C4-2B (cell line): ENCODE results near the gene LMOD1.
A peak's percentile ranks its signal among the peaks of the same experiment; 100 is the strongest.

Experiments
- H3K27ac ChIP-seq: fragments of 450-650 bp; 2 replicates; pipeline ENCODE4 v1.5.1; 2017
- ZFX ChIP-seq: fragments of 450-650 bp; IDR thresholded peaks from 2 replicates; pipeline ENCODE4 v1.6.1; 2017
- TF ChIP-seq, protein P1 (sequence below): fragments of 450-650 bp; conservative IDR thresholded peaks from 2 replicates; pipeline ENCODE4 v1.5.1; 2017; ENCODE audit warnings: mild to moderate bottlenecking

LMOD1 gene

DNA sequence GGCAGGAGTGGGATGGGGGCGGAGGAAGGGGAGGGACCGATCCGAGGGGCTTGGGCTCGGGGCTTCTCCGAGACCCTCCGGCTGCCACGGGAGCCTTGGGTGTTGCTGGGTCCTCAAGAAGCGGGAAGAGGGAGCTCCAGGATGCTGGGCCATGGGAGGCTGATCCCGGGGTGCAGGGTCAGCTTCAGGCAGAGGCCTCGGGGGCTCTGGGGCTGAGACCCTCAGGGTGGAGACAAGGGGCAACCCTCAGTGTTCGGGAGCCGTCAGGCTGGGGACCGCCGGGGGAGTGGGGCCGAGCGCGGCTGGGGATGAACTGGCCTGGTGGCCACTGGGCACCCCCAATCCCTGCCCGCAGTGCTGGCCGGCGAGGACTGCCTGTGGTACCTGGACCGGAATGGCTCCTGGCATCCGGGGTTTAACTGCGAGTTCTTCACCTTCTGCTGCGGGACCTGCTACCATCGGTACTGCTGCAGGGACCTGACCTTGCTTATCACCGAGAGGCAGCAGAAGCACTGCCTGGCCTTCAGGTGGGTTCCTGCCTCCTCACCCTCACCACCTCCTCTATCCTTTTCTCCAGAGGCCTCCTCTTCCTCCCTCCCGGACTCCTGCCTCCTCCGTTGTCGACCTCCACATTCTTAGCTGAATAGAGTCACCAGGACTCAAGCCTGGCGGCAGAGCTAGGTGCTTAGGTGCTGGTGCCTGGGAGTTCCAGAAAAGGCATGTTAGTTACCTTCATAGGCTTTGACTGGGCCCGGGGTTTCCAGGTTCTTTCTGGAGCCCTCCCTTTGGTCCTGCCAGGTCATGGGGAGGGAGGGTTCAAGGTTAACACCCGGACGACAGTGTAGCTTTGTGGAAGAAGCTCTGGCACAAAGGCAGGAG lies 57.0 kb downstream of the LMOD1 start:
- TF ChIP-seq ZFX, result no peak
- TF ChIP-seq, protein P1, sequence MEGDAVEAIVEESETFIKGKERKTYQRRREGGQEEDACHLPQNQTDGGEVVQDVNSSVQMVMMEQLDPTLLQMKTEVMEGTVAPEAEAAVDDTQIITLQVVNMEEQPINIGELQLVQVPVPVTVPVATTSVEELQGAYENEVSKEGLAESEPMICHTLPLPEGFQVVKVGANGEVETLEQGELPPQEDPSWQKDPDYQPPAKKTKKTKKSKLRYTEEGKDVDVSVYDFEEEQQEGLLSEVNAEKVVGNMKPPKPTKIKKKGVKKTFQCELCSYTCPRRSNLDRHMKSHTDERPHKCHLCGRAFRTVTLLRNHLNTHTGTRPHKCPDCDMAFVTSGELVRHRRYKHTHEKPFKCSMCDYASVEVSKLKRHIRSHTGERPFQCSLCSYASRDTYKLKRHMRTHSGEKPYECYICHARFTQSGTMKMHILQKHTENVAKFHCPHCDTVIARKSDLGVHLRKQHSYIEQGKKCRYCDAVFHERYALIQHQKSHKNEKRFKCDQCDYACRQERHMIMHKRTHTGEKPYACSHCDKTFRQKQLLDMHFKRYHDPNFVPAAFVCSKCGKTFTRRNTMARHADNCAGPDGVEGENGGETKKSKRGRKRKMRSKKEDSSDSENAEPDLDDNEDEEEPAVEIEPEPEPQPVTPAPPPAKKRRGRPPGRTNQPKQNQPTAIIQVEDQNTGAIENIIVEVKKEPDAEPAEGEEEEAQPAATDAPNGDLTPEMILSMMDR, result no peak
- peak overlapping the region; percentile 64 for H3K27ac ChIP-seq

DNA sequence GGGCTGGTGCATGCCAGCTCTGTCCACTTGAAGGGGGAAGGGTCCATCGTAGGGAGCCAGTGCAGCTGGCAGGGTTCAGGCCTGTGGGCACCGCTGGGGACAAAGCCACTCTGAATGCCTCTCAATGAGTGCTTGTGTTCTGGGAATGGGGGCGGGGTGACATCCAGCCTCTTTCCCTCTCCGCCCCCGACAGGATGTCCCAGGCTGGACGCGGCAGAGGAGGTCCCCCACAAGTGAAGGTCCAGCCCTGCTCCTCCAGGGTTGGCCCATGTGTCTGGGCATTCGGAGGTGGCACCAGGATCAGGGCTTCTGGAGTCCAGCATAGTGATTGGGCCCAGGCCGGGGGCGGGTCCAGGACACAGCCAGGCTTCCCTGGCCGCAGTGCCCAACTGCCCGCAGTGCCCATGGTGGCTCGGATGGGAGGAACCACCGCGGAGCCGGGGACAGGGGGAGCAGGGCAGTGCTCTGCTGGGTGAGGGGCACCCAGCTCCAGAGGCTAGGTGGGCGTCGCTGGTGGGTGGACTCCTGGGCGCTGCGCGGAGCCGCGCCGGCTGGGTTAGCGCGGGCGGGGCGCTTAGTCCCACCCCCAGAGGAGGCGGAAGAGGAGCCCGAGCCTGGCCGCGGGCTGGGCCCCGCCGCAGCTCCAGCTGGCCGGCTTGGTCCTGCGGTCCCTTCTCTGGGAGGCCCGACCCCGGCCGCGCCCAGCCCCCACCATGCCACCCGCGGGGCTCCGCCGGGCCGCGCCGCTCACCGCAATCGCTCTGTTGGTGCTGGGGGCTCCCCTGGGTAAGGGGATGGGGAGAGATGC lies 57.9 kb downstream of the LMOD1 start, which contains the start of gene SHISA4:
Gene SHISA4 (plus strand): TSS at position 617 of the 808 bp plus-strand sequence. CDS start 97 bp downstream, at position 714.
- 0 out of 2 replicates have a peak, but pooled peaks have one; percentile 21 for TF ChIP-seq ZFX
- TF ChIP-seq, protein P1, result no peak
- H3K27ac ChIP-seq, result peak within 1 kb of the TSS; percentile 64

DNA sequence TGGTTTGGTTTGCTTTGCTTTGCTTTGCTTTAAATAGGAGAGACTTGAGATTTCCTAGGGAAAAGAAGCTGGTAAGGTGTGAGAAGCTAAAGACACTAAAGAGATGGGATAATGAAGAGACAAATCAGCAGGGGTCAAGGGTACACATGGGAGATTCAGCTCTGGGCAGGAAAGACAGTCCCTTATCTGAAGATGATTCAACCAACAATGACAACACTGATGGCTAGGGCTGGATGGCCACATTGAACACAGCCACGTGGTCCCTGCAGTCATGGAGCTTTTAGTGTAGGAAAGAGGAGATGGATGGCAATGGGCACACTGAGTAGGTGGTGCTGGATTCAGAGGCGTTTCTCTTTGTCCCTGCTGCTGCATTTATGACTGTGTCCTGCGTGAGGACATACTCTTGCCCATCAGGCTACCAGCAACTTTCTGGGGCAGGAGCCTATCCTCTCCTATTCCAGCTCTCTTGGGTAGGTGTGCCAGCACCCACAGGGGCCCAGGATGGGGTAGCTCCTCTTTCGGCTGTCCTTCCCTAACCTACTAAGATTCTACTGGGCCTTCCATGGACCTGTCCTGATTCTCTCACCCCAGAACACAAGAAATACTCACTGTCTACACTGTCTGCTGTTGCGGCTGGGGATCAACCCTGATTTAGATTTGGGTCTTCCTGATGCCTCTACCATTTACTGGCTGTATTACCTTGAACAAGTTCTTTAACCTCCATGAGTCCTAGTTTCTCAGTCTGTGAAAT lies 59.1 kb downstream of the LMOD1 start:
- TF ChIP-seq, protein P1, result no peak
- TF ChIP-seq ZFX, result no peak
- H3K27ac ChIP-seq, result no peak overlapping the region; the same call in 1 of the 2 replicates

DNA sequence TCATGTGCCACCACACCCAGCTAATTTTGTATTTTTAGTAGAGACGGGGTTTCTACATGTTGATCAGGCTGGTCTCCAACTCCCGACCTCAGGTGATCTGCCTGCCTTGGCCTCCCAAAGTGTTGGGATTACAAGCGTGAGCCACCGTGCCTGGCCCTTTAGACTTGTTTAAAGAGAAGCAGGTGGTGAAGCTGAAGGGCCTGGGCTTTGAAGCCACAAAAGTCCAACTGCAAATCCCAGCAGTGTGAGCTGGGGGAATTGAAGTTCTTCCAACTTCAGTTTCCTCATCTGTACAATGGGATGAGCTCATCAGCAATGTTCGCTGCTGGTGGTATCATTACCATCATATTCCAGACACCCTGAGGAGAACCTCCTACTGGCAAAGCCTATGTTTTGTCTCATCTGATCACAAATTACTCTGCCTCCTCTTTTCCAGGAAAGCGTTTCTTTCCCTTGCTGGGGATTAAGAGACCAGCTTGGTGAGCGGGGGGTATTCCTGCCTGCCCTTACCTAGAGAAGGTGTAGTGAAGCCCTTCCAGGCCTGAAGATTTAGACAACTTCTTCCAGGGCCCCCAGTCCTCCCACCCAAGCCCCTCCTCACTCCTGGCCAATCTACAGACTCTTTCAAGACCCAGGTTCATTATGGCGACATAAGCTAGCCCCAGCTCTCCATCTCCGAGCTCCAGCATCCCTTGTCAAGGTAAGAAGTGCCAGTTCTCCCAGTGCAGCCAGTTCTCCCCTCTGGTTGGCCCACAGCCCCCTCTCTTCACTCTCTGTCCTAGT lies 60.1 kb downstream of the LMOD1 start:
- no peak overlapping the region for H3K27ac ChIP-seq
- no peak for TF ChIP-seq ZFX
- TF ChIP-seq, protein P1, result no peak

DNA sequence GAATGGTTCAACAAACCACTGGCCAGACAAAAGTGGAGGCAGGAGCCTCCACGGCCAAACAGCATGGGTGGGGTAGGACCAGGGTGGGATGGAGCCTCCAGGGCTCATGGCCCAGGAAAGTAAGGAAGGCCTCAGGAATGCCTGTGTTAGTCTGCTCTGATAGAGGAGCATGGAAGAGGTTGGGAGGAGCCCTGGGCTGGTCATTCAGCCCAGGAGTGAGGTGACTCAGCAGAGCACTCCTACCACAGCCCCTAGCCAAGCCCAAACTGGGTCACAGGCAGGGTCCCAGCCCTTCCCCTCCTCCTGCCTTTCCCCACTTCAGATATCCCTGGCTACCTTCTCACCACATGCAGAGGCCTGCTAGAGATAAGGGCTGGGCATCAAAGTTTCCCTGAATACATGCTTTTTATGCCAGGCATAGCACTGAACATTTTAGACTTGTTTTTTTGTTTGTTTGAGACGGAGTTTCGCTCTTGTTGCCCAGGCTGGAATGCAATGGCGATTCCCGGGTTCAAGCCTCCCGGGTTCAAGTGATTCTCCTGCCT lies 60.7 kb downstream of the LMOD1 start:
- no peak overlapping the region for H3K27ac ChIP-seq
- TF ChIP-seq, protein P1, result no peak
- TF ChIP-seq ZFX, result no peak

DNA sequence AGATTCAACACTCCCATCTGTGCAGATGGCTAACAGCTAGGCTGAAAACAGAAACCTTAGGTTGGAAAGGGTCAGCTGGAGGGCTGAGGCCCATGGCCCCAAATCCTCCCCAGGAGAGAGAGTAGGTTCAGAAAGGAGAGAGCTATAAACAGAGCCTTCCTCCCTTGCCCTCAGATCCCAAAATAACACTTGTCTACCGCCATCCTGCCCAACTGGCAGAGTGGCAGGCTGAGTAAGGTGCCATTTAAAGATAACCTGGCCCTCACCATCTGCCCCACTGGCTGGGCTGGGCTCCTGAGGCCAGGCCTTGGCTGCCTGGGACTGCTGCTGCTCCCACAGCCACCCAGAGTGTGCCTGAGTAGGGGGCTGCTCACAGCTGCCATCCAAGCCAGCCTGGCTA lies 61.9 kb downstream of the LMOD1 start:
- TF ChIP-seq ZFX, result no peak
- TF ChIP-seq, protein P1, result no peak
- H3K27ac ChIP-seq, result no peak overlapping the region
